GM12873 (cell line): ENCODE measurements around the gene P3H4.

Source experiments
- TF ChIP-seq, protein P1 (sequence below): IDR thresholded peaks from 2 replicates; pipeline ENCODE4 v1.5.1; 2012; ENCODE audit warnings: low read depth, mild to moderate bottlenecking, moderate library complexity, low read length, control low read depth; ENCODE audit not compliant: insufficient read depth; ENCODE audit errors: missing control alignments

Gene P3H4

DNA sequence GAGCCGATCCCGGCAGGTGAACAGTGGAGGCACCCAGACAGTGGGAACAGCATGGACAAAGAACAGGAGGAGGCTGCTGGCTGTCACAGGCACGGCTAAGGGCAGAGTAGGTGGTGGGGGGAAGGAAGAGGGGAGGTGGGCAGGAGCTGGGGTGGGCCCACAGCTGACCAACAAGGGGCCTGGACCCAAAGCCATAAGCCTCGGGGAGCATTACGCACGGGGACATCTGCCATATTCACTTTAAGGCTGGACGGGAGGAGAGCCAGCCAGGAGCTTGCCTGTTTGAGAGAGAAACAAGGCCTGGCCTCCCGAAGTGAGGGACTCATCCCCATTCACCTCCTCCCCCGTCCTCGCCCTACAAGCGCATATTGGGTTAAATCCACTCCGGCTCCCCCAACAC lies 57.7 kb downstream of the P3H4 start:
- TF ChIP-seq, protein P1, sequence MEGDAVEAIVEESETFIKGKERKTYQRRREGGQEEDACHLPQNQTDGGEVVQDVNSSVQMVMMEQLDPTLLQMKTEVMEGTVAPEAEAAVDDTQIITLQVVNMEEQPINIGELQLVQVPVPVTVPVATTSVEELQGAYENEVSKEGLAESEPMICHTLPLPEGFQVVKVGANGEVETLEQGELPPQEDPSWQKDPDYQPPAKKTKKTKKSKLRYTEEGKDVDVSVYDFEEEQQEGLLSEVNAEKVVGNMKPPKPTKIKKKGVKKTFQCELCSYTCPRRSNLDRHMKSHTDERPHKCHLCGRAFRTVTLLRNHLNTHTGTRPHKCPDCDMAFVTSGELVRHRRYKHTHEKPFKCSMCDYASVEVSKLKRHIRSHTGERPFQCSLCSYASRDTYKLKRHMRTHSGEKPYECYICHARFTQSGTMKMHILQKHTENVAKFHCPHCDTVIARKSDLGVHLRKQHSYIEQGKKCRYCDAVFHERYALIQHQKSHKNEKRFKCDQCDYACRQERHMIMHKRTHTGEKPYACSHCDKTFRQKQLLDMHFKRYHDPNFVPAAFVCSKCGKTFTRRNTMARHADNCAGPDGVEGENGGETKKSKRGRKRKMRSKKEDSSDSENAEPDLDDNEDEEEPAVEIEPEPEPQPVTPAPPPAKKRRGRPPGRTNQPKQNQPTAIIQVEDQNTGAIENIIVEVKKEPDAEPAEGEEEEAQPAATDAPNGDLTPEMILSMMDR, result no peak
